Effector memory CD4-positive, alpha-beta T cell (primary cell): Measurements from ENCODE around the gene SYNPO2.

Source experiments
- DNase-seq, 3 donors: peaks; one replicate each; pipeline ENCODE4 v3.0.0-alpha.2; 2020
- H3K27ac ChIP-seq: 2 replicates; pipeline ENCODE4 v1.7.0; 2013; ENCODE audit warnings: mild to moderate bottlenecking, low read length, moderate library complexity; ENCODE audit not compliant: insufficient read depth, poor library complexity, severe bottlenecking
- H3K27me3 ChIP-seq: replicated peaks from 2 replicates; pipeline ENCODE4 v1.7.0; 2013; ENCODE audit warnings: mild to moderate bottlenecking, low read length; ENCODE audit not compliant: insufficient read depth, control insufficient read depth, poor library complexity, severe bottlenecking
- H3K36me3 ChIP-seq: 2 replicates; pipeline ENCODE4 v1.7.0; 2013; ENCODE audit warnings: mild to moderate bottlenecking, low read length, moderate library complexity; ENCODE audit not compliant: control insufficient read depth, insufficient read depth
- H3K4me1 ChIP-seq: 2 replicates; pipeline ENCODE4 v1.7.0; 2013; ENCODE audit warnings: low read length, mild to moderate bottlenecking; ENCODE audit not compliant: control insufficient read depth, insufficient read depth, poor library complexity, severe bottlenecking
- H3K4me3 ChIP-seq: 2 replicates; pipeline ENCODE4 v1.7.0; 2013; ENCODE audit warnings: low read length, low read depth, mild to moderate bottlenecking; ENCODE audit not compliant: insufficient read depth, poor library complexity, severe bottlenecking
- H3K9me3 ChIP-seq: 2 replicates; pipeline ENCODE4 v1.7.0; 2013; ENCODE audit warnings: mild to moderate bottlenecking, low read length, moderate library complexity; ENCODE audit not compliant: control insufficient read depth

The SYNPO2 gene

DNA sequence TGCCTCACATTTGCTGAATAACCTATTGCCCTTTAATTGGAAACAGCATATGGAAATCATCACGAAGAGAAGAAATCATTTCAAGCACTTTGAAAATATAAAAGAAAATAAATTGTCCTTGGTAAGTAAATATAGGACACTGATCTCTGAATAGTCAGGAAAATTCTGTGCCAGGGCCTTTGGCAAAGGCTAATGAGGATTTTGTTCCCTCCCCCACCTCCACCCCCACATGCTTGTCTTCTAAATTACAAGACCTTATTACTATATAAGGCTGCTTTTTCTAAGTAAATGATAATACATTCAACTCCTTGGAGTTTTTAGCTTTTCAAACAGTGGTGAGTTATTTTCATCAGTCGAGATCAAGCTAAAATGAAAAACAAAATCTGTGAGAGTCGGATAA, 15.8 kb downstream of the SYNPO2 start:
- Histone ChIP-seq H3K4me1 (no peaks in the 10 kb centered on the region), H3K27ac (no peak overlapping the region), H3K27me3 (no peaks in the 10 kb centered on the region), H3K9me3 (no peaks in the 10 kb centered on the region), H3K4me3 (no peak overlapping the region), H3K36me3 (no peaks in the 10 kb centered on the region)
- no peak for DNase-seq

DNA sequence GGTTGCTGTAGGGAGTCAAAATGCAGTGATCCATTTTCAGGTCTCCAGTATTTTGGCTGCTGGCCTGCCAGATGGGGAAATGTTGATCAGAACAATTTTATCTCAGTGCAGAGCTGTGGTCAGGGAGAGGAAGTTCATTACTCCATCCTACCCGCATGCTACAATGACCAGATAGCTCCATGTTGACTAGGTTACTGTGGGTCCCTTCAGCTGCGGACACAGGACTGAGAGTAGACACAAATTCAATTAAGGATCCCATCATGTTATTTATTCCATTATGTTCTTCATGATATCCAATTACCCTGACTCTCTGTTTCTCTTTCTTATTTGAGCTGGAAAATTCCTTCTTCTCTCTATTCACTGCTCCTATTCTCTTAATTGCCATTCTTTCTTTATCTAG, 16.3 kb downstream of the SYNPO2 start:
- no peak for DNase-seq
- Histone ChIP-seq H3K27ac (no peak overlapping the region), H3K4me1 (no peaks in the 10 kb centered on the region), H3K4me3 (no peak overlapping the region), H3K36me3 (no peaks in the 10 kb centered on the region), H3K27me3 (peaks cover 3% of the 10 kb centered on the region), H3K9me3 (no peaks in the 10 kb centered on the region)

DNA sequence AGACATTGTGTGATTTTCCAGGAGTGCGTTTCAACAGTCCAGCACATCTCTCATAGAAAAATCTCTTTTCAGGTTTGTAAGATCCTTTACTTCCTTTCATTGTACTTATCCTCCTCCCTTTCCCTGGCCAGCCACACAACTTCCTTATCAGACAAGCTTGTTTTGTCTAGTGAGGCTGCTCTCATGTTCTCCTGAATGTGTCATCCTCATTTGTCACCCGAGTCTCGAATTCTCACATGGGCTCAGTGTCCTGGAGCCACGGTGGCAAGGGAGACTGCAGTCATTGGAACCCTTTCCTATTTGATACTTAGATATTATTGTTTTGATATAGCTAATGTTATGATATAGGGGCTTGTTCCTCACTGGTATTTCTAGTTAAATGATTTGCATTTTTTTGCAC, 16.9 kb downstream of the SYNPO2 start:
- H3K4me1 ChIP-seq = no peaks in the 10 kb centered on the region
- H3K27me3 ChIP-seq = peaks cover 3% of the 10 kb centered on the region
- H3K36me3 ChIP-seq = no peaks in the 10 kb centered on the region
- H3K9me3 ChIP-seq = no peaks in the 10 kb centered on the region
- H3K27ac ChIP-seq = no peak overlapping the region
- DNase-seq = no peak
- no peak overlapping the region for H3K4me3 ChIP-seq

DNA sequence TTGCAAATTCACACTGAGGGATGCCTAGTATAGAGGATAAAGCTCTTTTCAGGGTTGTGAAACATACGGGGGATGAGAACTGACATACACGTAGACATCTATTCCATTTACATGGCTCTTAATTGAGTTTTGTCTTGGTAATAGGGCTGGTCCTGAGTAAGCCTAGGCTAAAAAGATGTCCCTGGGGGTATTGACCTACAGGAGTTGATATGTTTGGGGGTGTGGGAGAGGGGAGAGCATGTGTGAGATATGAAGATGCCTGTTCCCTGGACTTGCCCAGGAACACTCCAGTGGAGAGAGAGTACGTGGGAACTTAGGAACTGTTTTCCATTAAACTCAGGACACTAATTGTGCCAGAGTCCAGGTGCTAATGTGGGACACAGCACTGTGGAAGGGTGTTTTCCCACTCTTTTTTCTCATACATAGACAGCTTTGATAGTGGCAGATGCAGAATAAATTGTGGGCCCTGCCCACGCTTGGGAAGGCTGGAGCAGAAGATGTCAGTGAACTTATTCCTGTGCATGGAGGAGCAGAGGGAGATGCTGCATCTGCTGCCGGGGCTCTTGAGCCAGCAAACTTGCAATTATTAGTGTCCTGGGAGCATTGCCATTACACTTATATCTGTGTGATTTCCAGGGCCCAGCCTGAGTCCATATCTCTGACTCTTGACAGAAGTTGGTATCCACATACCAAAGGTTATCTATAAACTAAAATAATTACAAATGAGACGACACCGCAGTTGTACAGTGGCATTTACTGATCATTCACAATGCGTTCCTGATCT, 20.7 kb downstream of the SYNPO2 start:
- Histone ChIP-seq H3K27ac (no peak overlapping the region), H3K4me1 (no peaks in the 10 kb centered on the region), H3K4me3 (no peak overlapping the region), H3K9me3 (no peaks in the 10 kb centered on the region), H3K36me3 (no peaks in the 10 kb centered on the region), H3K27me3 (peaks cover 3% of the 10 kb centered on the region)
- DNase-seq = no peak

DNA sequence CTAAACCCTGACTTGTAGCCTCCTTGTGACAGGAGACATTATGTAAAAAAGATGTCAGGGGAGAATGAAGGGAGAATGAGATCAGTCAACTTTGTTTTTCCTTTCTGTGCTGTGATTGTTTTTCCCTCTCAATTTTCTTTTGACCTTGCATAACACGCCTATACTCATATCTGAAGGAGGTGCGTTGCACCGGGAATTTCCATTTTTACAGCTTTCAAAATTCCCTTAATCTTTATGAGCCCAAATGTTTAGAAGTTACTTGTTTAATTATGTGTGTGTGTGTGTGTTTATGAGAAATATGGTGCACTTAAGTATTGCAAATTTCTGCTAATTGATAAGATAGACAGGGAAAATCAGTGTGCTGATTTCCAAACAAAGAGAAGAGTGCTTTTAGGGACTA, 21.6 kb downstream of the SYNPO2 start:
- Histone ChIP-seq H3K36me3 (no peaks in the 10 kb centered on the region), H3K27ac (no peak overlapping the region), H3K9me3 (no peaks in the 10 kb centered on the region), H3K4me3 (no peak overlapping the region), H3K4me1 (no peaks in the 10 kb centered on the region), H3K27me3 (peaks cover 3% of the 10 kb centered on the region)
- DNase-seq = no peak

DNA sequence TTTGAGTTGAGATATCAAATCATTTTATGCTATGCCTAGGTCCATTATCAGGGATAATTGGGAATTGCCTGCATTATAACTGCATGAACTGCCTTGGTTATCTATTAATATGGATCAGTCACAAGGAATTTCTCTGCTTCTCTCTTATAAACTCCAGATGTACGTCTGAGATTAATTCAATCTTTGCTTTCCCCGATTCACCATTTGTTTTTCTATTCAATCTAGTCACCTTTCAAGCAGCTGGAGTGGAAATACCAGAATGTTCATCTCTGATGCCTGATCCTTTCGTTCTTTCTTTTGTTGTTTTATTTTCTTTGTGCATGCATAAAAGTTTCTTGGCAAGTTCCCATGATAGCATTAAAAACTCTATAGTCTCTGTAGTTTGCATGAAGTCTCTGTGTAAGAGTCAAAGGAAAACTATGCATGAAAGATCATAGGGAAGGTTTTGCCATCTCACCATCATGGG, 22.6 kb downstream of the SYNPO2 start:
- H3K27me3 ChIP-seq = peaks cover 3% of the 10 kb centered on the region
- H3K4me1 ChIP-seq = no peaks in the 10 kb centered on the region
- no peaks in the 10 kb centered on the region for H3K9me3 ChIP-seq
- no peak overlapping the region for H3K4me3 ChIP-seq
- no peak for DNase-seq
- H3K36me3 ChIP-seq = no peaks in the 10 kb centered on the region
- no peak overlapping the region for H3K27ac ChIP-seq

DNA sequence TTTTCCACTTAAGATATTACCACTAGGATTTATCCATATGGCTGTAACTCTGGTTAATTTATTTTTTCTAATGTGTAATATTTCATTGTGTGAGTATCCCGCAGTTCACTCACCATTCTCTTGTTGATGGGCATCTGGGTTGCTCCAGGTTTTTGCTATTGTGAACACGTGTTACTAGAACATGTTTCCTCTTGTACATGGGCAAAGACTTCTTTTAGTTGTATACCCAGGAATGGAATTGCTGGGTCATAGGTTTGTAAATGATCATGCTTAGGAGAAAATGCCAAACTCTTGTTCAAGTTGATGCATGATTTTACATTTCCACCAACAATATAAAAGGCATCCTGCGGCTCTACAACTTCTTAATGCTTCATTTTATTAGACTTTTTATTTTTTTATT, 26.8 kb downstream of the SYNPO2 start:
- H3K27me3 ChIP-seq = no peaks in the 10 kb centered on the region
- H3K9me3 ChIP-seq = no peaks in the 10 kb centered on the region
- H3K4me3 ChIP-seq = no peak overlapping the region
- no peaks in the 10 kb centered on the region for H3K36me3 ChIP-seq
- DNase-seq = no peak
- no peak overlapping the region for H3K27ac ChIP-seq
- H3K4me1 ChIP-seq = no peaks in the 10 kb centered on the region

DNA sequence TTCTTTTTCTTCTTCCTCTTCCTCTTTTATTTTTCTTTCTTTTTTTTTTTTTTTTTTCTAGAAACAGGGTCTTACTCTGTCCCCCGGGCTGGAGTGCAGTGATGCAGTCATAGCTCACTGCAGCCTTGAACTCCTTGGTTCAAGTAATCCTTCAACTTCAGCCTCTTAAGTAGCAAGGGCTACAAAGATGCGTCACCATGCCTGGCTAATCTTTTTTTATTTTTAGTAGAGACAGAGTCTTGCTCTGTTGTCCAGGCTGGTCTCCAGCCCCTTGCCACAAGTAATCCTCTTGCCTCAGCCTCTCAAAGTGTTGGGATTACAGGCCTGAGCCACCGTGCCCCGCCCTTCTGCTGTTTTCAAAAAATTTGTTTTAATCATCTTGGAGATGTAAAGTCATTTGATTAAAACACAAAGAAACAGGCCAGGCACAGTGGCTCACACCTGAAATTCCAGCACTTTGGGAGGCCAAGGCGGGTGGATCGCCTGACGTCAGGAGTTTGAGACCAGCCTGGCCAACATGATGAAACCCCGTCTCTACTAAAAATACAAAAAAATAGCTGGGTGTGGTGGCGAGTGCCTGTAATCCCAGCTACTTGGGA, 28.1 kb downstream of the SYNPO2 start:
- H3K9me3 ChIP-seq = no peaks in the 10 kb centered on the region
- H3K27ac ChIP-seq = no peak overlapping the region
- no peaks in the 10 kb centered on the region for H3K36me3 ChIP-seq
- H3K4me3 ChIP-seq = no peak overlapping the region
- DNase-seq = no peak
- no peaks in the 10 kb centered on the region for H3K27me3 ChIP-seq
- no peaks in the 10 kb centered on the region for H3K4me1 ChIP-seq

DNA sequence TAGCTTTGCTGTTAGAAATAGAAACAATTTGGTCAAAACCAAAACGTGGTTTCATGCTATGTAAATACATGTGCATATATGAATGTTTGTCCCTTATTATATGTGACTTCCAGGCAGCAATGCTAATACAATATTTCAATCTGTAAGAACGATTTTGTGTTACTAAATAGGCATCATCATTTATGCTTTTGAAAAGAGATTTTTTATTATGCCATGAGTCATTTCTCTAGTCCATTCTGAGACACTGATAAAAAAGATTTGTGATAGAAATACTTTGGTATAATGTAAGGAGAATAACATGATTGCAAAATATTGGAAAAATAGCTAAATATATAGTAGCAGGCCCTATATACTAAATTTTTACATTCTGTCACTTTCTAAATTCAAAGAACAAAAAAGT, 28.9 kb downstream of the SYNPO2 start:
- no peak overlapping the region for H3K27ac ChIP-seq
- H3K4me1 ChIP-seq = no peaks in the 10 kb centered on the region
- no peaks in the 10 kb centered on the region for H3K27me3 ChIP-seq
- no peak for DNase-seq
- H3K4me3 ChIP-seq = no peak overlapping the region
- H3K9me3 ChIP-seq = no peaks in the 10 kb centered on the region
- H3K36me3 ChIP-seq = no peaks in the 10 kb centered on the region

DNA sequence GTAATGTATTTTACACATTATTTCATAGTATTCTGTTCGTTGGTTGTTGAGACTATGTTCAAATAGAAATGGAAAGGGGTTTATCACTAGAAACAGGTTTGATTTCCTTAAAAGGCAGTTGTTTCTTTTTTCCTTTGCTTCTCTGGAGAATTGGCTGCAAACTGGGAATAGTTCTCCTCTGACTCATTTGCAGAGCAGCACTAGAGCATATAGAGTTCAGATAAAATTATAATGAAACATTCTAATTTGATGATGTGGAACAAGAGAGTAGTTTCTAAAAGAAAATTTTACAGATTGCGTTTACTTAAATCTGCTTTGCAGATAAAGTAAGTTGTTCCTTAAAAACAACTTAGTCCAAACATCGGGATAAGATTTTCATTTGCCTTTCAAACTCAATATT, 29.7 kb downstream of the SYNPO2 start:
- no peaks in the 10 kb centered on the region for H3K36me3 ChIP-seq
- no peaks in the 10 kb centered on the region for H3K4me1 ChIP-seq
- H3K27me3 ChIP-seq = no peaks in the 10 kb centered on the region
- no peaks in the 10 kb centered on the region for H3K9me3 ChIP-seq
- no peak overlapping the region for H3K27ac ChIP-seq
- no peak overlapping the region for H3K4me3 ChIP-seq
- no peak for DNase-seq
